HG03135 (cell line): ENCODE measurements around the gene TGFBR2.
"Not testable (repeated sequence)": the region's sequence is repeated elsewhere in the genome, so short reads cannot be mapped to it uniquely, and the experiment has no call there.

Experiments used
- ATAC-seq: cut with Tn5 transposase; IDR thresholded peaks from one replicate; pipeline ENCODE4 v1.9.1; 2021; ENCODE audit warnings: mild to moderate bottlenecking, moderate library complexity; ENCODE audit not compliant: unreplicated experiment

The TGFBR2 gene

DNA sequence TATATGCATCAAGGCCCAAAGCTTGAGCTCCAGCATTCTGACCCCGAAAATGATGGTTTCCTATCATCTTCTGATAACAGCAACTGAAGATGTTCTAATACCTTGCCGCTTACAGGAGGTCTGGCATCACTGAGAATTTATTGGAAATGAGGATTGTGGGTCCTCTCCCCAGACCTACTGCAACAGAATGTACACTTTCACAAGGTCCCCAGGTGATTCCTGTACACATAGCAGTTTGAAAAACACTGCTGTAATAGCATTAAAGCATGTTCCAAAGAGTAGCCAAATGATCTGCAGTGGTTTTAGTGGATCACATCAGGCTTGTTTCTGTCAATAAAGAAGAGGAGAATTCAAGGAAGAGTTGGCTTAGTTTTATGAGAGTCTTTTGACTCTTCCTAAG, 11.3 kb downstream of the TGFBR2 start:
- no peak for ATAC-seq

DNA sequence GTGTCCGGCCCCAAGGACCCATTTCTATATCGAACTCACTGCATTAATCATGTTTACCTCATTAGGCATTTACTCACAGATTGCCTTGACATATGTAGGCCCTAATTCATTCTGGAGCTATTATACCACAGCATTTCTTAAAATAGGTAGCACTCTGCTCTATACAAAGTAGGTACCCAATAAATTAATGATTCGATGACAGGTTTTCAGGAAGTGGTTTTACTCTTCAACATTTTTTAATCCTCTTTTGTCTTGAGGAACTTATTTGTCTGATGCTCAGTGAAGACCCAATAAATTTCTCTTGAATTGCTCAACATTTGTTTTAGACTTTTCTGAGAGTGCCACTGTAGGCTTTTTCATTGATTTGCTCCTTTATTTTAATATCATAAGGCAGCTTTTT, 12.1 kb downstream of the TGFBR2 start:
- no peak for ATAC-seq

DNA sequence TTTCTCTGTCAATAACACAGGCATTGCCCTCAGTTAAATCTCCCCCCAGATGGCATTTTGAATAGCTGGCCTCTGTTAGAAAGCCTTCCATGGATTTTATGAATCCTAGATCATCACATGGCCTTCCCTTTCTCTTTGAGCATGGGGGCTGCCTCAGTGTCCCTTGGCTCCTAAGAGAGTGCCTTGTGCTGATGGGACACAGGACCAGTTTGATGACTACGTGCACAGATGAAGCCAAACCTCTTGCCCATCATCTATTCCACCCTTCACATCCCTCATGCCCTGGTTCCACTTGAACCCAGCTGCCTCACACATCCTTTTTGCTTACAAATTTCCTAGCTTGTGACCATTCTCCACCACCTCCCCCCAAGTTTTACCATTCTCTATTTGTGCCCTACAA, 12.9 kb downstream of the TGFBR2 start:
- ATAC-seq = no peak

DNA sequence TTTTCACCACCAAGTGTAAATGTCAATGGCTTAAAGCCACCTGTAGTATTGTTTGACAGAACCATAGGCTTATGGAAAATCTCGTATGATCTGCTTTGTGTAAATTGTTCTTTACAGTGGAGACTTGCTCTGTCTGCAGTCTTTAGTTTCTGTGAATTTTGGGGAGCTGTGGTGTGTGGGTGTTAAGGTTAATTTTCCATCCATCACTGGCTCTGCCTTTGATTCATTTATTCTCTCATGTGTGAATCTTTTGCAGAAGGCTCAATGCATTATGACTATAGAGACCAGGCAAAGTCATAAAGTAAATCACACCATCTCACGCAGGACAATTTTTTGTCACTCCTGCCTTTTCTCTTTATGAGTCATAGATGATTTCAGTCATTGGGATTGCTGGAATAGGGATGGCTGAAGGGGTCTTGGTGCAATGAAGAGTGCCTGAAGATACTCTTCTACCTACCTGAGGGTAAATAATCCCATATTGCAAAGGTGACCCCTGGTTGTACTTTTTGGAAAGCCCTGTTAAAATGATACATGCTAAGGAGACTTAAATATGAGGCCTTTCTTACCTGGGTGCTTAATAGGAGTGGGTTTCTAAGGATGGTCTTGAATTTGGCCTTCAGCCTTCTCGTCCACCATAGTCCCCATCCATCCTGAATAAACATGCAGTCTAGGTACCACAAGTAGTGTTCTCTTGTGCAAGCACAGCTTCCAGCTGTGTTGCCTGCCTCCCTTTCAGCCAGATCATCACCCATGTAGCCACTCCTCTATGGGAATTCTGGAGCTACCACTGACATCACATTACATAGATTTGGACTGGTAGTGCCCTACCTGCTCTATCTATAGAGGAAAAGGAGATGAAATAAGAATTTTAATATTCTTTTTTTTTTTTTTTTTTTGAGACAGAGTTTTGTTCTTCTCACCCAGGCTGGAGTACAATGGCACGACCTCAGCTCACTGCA, 14.3 kb downstream of the TGFBR2 start:
- ATAC-seq = no peak

DNA sequence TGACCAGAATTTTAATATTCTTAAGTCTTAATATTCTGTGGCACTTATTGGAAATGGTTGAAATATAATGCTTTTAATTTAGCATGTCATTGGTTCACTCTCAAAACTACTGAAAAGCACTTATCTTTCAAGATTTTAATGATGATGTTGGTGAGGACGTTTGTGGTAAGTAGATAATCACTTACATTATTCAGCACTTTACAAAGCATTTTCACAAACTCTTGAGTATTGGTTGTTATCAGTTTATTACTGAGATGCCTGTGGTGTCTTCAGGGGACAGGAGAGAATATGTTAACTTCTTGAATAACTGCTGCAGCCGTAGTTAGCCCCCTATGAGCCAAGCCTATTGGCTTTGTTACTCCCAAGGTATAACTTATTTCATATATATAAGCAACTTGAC, 15.2 kb downstream of the TGFBR2 start:
- no peak for ATAC-seq

DNA sequence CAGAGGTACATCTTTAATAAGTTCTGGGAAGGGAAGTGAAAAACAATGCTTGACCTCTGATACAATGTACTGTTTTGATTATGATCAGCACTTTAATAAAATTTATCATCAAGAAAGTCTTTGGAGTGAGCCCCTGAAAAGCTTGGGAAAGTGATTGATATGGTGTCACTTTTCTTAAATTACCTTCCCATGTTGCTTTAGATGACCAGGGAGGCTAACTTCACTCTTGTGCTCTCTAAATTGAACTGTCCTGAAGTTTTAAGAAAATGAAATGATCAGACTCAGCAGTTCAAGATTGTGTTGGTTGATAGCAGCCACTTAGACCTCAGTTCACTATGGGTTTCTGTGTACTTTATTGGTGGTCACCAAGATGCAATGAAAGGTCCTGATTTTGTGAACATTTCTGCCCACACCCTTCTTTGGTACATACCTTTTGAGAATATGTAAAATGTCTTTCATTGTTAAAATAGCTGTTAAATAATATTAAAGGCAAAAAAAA, 15.7 kb downstream of the TGFBR2 start:
- ATAC-seq = no peak

DNA sequence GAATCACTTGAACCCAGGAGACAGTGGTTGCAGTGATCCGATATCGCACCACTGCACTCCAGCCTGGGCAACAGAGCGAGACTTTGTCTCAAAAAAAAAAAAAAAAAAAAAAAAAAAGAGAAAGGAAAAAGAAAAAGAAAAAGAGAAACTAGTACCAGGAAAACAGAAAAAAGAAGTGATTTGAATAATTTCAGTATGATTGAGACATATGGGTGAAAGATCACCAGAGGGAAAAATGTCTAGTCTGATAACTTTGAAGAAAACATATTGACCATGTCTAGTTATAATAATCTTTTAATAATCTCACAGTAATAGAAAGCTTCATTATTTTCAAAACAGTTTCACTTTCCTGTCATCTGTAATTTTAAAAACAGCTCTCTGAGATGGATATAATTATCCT, 16.4 kb downstream of the TGFBR2 start:
- ATAC-seq = no peak

DNA sequence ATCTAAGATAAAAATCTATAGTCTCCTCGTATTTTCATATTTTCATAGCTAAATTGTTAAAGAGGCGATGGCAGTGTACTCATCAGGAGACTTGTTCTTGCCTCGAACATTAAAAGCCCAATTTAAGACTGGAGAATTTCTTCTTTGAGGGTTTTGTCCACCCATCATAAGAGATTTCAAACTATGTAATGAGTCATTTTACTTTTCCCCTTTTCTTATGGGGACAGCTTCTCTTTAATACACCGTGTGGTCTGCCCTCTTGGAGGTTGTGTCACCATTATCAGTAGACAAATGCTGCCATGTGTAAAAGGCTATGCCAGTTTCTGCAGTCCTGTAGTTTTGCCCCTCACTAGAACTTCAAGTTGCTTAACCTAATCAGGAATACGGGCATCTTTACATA, 16.9 kb downstream of the TGFBR2 start:
- no peak for ATAC-seq

DNA sequence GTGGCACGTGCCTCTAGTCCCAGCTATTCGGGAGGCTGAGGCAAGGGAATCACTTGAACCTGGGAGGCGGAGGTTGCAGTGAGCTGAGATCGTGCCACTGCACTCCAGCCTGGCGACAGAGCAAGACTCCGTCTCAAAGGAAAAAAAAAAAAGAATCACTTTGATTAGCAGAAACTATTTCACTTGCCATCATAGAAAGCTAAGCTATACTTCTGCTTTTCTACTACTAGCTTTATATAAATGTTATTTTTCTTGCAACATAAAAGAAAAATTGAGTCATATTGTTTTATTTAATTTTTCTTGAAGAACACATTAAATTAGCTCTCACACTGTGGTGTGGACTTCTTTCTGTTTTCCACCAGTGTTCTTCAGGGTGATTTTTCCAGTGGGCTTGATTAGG, 18.1 kb downstream of the TGFBR2 start:
- ATAC-seq = not testable (repeated sequence)

DNA sequence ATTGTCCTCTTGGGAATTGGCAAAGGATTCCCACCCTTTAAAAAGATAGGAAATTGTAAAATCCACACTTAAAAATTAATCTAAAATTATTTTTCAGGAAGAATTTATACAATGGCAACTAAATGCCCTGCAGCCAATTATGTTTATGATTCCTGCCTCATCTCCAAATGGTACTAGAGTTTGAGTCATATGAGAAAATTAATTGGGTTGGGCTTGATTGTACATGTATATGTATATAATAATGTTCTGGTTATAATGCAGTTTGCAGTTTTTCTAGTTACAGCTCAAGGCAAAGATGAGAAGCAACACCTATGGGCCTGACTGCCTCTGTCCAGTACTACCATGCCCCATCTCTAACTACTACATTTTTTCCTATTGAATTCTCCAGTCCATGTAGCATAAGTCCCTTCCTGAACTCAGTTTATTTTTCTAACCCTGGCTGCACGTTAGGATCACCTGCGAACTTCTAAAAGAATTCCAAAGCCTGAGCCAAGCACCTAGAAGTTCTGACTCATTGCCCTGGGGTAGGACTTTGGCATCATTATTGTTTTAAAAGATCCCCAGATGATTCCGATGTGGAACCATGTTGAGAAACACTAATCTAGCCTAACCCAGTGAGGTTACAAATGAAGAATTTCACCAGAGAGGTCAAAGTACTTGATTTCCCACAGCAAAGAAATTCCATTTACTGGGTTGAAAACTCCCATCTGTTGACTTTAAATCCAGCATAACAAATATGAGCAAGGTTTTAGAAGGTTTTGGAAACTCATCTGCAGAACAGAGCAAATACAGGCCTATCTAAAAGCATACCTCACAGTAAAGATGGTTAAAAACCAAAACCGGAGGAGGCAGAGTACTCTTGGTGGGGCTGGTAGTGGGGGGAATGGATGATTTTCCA, 19.4 kb downstream of the TGFBR2 start:
- ATAC-seq = no peak

DNA sequence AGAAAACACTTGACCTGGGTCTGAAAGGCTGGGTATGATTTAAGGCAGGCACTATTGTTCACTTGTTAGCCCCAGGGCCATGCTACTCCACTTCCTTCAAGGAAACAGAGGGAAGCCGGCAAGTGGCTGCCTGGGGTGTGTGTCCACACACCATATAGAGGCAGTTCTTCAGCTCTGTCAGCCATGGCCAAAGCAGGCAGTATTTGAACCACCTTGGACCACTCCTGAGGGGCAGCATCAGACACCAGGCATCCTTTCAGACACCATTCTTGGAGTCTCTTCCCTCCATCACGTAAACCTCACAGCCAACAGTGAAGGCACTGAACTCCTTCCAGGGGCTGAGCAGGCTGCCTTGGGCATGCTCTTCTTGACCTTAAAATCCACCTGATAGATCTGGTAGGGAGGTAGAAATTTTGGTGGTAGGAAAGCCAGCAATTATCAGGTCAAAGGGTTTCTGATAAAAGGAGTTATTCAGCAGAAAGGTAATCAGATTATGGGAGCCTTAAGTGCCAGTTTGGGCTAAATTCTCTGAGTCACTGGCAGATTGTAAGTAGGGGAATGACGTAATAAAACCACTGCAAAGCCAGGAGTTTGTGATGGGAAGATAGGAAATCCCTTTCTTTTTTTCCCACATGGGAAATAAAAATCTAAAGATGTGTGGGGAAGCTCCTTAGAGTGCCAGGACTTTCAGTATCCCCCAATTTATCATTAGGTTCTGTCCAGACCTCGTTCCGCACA, 20.2 kb downstream of the TGFBR2 start:
- no peak for ATAC-seq

DNA sequence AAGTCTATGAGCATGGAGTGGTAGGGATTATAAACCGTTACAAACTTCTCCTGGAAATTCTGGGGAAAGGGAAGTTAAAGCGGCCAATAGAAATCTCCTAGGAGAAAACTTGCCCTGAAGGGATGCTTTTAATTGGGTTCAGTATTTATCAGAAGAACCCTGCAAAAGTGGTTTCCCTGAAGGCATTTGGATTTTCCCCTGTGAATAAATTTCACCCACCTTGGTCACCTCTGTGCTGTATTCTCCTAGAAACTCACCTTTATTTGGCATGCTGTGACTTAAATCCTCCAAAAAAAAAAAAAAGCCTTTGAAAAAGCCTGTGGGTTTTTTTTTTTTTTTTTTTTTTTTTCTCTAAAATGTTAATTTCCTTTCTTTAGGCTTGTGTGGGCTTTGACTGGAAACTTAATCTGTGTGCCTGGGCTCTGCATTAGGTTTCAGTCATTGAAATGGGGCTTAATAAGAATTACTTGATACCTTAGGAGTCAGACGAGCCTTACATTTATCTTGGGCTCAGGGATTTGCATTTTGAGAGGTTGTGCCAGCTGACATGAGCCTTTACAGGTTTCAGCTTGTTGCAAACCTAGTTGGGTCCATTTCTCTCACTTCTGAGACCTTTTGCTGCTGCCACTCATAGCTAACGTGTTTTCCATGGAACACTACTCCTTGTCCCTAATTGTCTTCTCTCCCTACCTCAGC, 22.0 kb downstream of the TGFBR2 start:
- no peak for ATAC-seq

DNA sequence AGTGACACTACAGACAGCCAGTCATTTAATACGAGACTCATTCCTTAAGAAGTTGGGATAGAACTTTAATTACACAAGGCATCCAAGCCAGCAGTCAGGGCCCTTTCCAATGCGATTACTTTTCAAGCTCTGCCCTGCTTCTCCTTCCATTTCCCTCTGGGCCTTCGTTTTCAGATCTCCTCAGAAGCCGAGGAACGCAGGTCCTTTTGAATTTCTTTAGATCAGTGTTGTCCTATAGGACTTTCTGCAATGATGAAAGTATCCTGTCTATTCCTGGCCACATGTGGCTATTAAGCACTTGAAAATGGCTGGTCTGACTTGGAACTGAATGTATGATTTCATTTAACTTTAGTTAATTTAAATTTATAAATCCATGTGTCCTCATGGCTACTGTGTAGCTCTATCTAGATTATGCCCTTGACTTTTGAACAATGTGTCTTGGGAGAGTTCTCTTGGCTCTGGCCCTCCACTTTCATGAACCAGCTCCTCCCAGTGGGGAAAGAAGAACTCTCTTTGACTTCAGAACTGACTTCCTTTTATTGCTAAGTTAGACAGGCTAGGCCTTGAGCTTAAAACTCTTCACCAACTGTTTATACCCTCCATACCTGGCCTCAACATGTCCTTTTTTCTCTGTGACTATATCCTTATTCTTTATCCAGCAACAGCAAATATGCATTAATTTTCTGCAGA, 22.6 kb downstream of the TGFBR2 start:
- no peak for ATAC-seq

DNA sequence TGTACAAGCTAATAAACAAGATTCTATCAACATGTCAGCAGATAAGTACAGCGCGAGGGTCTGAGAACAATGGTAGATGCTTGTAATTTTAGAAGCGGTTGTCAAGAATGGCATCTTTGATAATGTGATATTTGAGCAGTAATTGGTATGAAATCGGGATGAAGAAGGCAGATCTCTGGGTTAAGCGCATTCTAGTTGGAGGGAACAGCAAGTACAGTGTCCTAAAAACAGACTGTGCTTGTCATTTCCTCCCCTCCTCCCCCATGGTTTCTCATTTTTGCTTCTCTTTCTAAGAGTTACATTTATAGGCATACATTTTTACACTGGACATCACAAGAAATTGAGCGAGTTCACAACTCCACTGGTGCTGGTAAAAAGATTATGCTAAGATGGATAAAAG, 23.3 kb downstream of the TGFBR2 start:
- ATAC-seq = no peak

DNA sequence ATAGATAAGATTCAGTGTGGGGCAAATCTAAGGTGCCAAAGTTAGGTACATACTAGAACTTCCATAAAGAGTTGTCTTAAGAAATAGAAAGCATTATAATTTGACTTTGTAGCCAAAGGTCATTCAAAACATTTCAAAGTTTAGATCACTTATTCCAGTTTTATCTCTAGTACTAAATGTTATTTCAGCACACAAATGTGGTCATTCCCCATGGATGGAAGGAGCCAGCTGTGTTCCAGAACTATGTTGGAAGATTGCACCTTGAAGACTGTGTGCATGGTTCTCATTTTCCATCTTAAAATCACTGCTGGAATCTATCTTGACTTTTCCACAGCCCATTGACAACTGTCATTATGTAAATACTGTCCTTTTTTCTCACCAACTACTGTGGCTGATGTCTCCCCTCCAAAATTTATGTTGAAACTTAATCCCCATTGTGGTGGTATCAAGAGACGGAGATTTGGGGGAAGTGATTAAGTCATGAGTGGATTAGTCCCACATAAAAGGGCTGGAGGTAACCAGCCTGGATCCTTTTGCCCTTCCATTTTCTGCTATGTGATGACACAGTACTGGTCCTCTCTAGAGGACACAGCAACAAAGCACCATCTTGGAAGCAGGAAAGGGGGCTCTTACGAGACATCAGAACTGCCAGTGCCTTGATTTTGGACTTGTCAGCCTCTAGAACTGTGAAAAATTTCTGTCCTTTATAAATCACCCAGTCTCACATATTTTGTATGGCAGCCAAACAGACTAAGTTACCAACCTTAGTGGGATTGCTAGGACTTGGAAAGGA, 24.0 kb downstream of the TGFBR2 start:
- ATAC-seq = no peak

DNA sequence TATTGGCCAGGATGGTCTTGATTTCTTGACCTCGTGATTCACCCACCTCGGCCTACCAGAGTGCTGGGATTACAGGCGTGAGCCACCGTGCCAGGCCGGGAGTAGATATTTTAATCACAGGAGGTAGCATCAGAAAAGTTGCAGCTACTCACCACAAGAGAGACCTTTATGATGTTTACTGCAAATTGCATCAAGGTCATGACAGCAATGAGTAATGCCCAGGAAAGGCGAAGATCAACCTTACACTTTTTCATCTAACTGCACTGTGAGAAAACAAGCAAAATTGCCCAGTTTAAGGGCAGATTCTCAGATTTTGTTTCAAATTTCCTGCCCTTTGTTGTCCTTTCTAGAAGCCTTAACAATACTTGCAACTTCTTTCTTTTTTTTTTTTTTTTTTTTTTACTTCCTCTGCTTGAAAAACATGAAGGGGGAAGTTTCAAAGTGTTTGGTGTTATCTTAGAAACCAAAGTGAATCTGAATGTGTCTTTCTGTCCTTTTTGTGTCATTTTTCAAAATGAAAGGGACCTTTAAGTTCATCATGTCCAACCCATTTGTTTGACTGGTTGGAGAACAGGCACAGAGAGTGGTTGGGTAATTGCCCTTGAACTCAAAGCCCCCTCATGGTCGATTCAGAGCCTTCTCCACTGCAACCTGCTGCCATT, 25.0 kb downstream of the TGFBR2 start:
- ATAC-seq = no peak

DNA sequence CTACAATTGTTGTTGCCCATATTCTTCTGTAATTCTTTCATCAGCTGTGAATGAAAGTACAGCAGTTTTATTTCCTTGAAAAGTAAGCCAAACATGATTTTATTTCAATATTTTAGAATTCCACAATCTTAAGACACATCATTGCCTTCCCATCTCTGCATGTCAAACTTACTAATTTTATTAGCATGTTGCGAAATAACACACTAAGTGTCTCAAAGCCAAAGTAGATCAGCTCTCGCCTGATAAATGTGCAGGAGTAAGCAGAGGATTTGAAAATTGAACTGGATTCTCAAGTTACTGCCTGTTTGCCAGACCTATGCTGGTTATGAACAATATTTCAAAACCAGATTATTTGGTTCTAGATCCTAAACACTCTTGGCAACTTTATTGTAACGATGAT, 25.7 kb downstream of the TGFBR2 start:
- no peak for ATAC-seq

DNA sequence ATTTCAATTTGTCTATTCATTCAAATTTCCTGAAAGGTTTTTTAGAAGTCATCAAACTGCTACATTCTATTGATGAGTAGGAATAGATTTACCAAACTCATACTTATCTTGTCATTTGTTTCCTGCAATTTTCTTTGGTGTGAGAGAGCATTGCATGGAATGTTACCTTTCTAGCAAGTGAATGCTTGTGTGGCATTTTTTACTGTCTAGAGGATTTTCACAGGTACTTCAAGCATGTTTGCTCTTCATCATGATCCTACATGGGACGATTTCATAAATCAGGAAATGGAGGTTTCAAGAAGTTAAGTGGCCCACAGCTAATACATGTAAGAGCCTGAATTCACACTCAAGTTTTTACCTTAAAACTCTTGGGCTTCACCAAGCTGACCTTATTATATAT, 26.1 kb downstream of the TGFBR2 start:
- ATAC-seq = no peak
